PC-9 (cell line): ENCODE data around the gene GPR137B. TPM values are rescaled to one million over a fixed set of nuclear protein-coding genes. Genes with fewer than 3 reads are reported as not detected.

Experiments used
- BruUV-seq: library from RNA; stranded (reverse); fragments of 400-500 nt; replicated peaks from 2 replicates; lab custom pipeline; 2021; lab: Mats Ljungman, UMichigan
- CTCF ChIA-PET: fragments of 300-600 bp; sonication (Branson Sonifier 250); formaldehyde crosslinking; loops from one replicate; lab custom pipeline; 2022; ENCODE audit warnings: antibody characterized with exemption; lab: Charles Lee
- POLR2A ChIA-PET: fragments of 300-600 bp; sonication (Branson Sonifier 250); formaldehyde crosslinking; loops from one replicate; lab custom pipeline; 2022; ENCODE audit warnings: antibody characterized with exemption; ENCODE audit not compliant: unreplicated experiment; lab: Charles Lee
- DNase-seq, 2 experiments: peaks; one replicate each; pipeline versions ENCODE4 v3.0.0 to v3.0.0-alpha.2; 2015 to 2022; ENCODE audit warnings: mixed read lengths in 1 of 2
- H2AFZ ChIP-seq: fragments of 200-600 bp; sonication (generic); 2 replicates; pipeline ENCODE4 v1.8.1; 2017; ENCODE audit warnings: antibody characterized with exemption
- H3F3A ChIP-seq: fragments of 200-600 bp; sonication (generic); 2 replicates; pipeline ENCODE4 v1.8.1; 2017; ENCODE audit warnings: antibody characterized with exemption, mild to moderate bottlenecking, low read depth; ENCODE audit not compliant: insufficient read depth
- H3K27ac ChIP-seq: fragments of 200-600 bp; sonication (generic); 2 replicates; pipeline ENCODE4 v1.6.1; 2016; ENCODE audit warnings: mixed run types
- H3K27me3 ChIP-seq: fragments of 200-600 bp; sonication (generic); 2 replicates; pipeline ENCODE4 v1.6.1; 2016; ENCODE audit warnings: low read depth, mixed run types; ENCODE audit not compliant: insufficient read depth
- H3K36me3 ChIP-seq: fragments of 200-600 bp; sonication (generic); 2 replicates; pipeline ENCODE4 v1.6.1; 2016; ENCODE audit warnings: low read depth, mixed run types
- H3K4me1 ChIP-seq: fragments of 200-600 bp; sonication (generic); replicated peaks from 2 replicates; pipeline ENCODE4 v1.6.1; 2016; ENCODE audit warnings: mixed run types; ENCODE audit not compliant: insufficient read depth
- H3K4me2 ChIP-seq: fragments of 200-600 bp; sonication (generic); 2 replicates; pipeline ENCODE4 v1.6.1; 2017; ENCODE audit warnings: mixed run types
- H3K4me3 ChIP-seq: fragments of 200-600 bp; sonication (generic); 2 replicates; pipeline ENCODE4 v1.6.1; 2016; ENCODE audit warnings: mixed run types
- H3K79me2 ChIP-seq: fragments of 200-600 bp; sonication (generic); 2 replicates; pipeline ENCODE4 v1.6.1; 2017; ENCODE audit warnings: low read depth, mixed run types
- H3K9me2 ChIP-seq: fragments of 200-600 bp; sonication (generic); 2 replicates; pipeline ENCODE4 v1.8.1; 2017; ENCODE audit warnings: mild to moderate bottlenecking; ENCODE audit not compliant: insufficient read depth
- H3K9me3 ChIP-seq: fragments of 200-600 bp; sonication (generic); 2 replicates; pipeline ENCODE4 v1.8.1; 2016; ENCODE audit warnings: low read depth; ENCODE audit not compliant: insufficient read depth
- H4K20me1 ChIP-seq: fragments of 200-600 bp; sonication (generic); 2 replicates; pipeline ENCODE4 v1.8.1; 2017; ENCODE audit not compliant: insufficient read depth
- CTCF ChIP-seq: fragments of 200-600 bp; sonication (generic); conservative IDR thresholded peaks from 2 replicates; pipeline ENCODE4 v1.6.1; 2017; ENCODE audit warnings: mixed run types, antibody characterized with exemption, mild to moderate bottlenecking, moderate library complexity
- EZH2 ChIP-seq: fragments of 200-600 bp; sonication (generic); IDR thresholded peaks from 2 replicates; pipeline ENCODE4 v1.8.0; 2017; ENCODE audit warnings: antibody characterized with exemption, low read depth
- intact Hi-C: fragments of 100-400 bp; cut with micrococcal nuclease; formaldehyde crosslinking; loops from one replicate; pipeline ENCODE4 v1.10.0; 2022; ENCODE audit not compliant: unreplicated experiment
- total RNA-seq: library from RNA; stranded (reverse); gene quantifications from 2 replicates; pipeline ENCODE4 v1.2.3, GENCODE V29; 2021

Gene GPR137B
- total RNA-seq, 1 experiment from 2014 or later = not detected

- TF ChIP-seq EZH2 = no peak
- no peak for TF ChIP-seq CTCF
- CTCF ChIA-PET = no interaction called here
These were observed 9.0 kb upstream of the GPR137B start for GRCh38 chr1:236133339-236133738.

GRCh38 chr1:236133802-236134201 lies 8.5 kb upstream of the GPR137B start:
- H3F3A ChIP-seq = no peaks in the 10 kb centered on the region
- no peak for TF ChIP-seq CTCF
- TF ChIP-seq EZH2 = no peak
- no peaks in the 10 kb centered on the region for H3K36me3 ChIP-seq
- no peak overlapping the region for H3K4me3 ChIP-seq
- intact Hi-C loops = no loop called here
- DNase-seq = no peak
- no peak overlapping the region for H3K27ac ChIP-seq
- BruUV-seq = no TSS peak
- peaks cover 46% of the 10 kb centered on the region for H3K27me3 ChIP-seq
- no peaks in the 10 kb centered on the region for H3K9me2 ChIP-seq
- no peaks in the 10 kb centered on the region for H3K79me2 ChIP-seq
- H3K4me2 ChIP-seq = no peak overlapping the region
- H2AFZ ChIP-seq = no peak overlapping the region
- H3K4me1 ChIP-seq = no peaks in the 10 kb centered on the region
- ChIA-PET CTCF (no interaction called here), POLR2A (no interaction called here)
- H3K9me3 ChIP-seq = no peaks in the 10 kb centered on the region
- no peaks in the 10 kb centered on the region for H4K20me1 ChIP-seq

More at GRCh38 chr1:236133339-236133738, 9.0 kb upstream of the GPR137B start:
- H3K27me3 ChIP-seq = peaks cover 41% of the 10 kb centered on the region
- DNase-seq = no peak
- H3K27ac ChIP-seq = no peak overlapping the region
- no peaks in the 10 kb centered on the region for H3K9me3 ChIP-seq
- no peaks in the 10 kb centered on the region for H3K79me2 ChIP-seq
- POLR2A ChIA-PET = no interaction called here
- H3F3A ChIP-seq = no peaks in the 10 kb centered on the region
- no peaks in the 10 kb centered on the region for H3K36me3 ChIP-seq
- no peak overlapping the region for H3K4me3 ChIP-seq
- H3K4me1 ChIP-seq = no peaks in the 10 kb centered on the region
- no peak overlapping the region for H3K4me2 ChIP-seq
- intact Hi-C loops = no loop called here
- no peak overlapping the region for H2AFZ ChIP-seq
- BruUV-seq = no TSS peak
- H3K9me2 ChIP-seq = no peaks in the 10 kb centered on the region
- no peaks in the 10 kb centered on the region for H4K20me1 ChIP-seq

- no peaks in the 10 kb centered on the region for H3K36me3 ChIP-seq
- no peaks in the 10 kb centered on the region for H3K79me2 ChIP-seq
- no peak for DNase-seq
- CTCF ChIA-PET = no interaction called here
- H3K27me3 ChIP-seq = peaks cover 72% of the 10 kb centered on the region
- no peaks in the 10 kb centered on the region for H3K4me1 ChIP-seq
- no peaks in the 10 kb centered on the region for H4K20me1 ChIP-seq
- intact Hi-C loops = no loop called here
- peak; percentile 32; the same call in 1 of the 2 replicates for TF ChIP-seq CTCF
- no peak for TF ChIP-seq EZH2
- H3K9me3 ChIP-seq = no peaks in the 10 kb centered on the region
- H3K27ac ChIP-seq = no peak overlapping the region
- no peak overlapping the region for H2AFZ ChIP-seq
- H3K4me3 ChIP-seq = no peak overlapping the region
- BruUV-seq = no TSS peak
- no peaks in the 10 kb centered on the region for H3F3A ChIP-seq
- POLR2A ChIA-PET = no interaction called here
- no peaks in the 10 kb centered on the region for H3K9me2 ChIP-seq
- no peak overlapping the region for H3K4me2 ChIP-seq
These were observed 5.0 kb upstream of the GPR137B start for GRCh38 chr1:236137285-236137852.
